HEK293 (cell line): Measurements from ENCODE around the gene PARD3B.

Source experiments
- CTCF ChIA-PET: fragments of 350-600 bp; formaldehyde crosslinking; extraction: SDS; loops from one replicate; lab custom pipeline; 2021; ENCODE audit warnings: antibody characterized with exemption; lab: Yijun Ruan, JAX
- POLR2A ChIA-PET: fragments of 300-600 bp; formaldehyde crosslinking; extraction: SDS; loops from one replicate; lab custom pipeline; 2020; ENCODE audit warnings: antibody characterized with exemption, inconsistent platforms; lab: Yijun Ruan, JAX
- H3K27ac ChIP-seq: fragments of 200-500 bp; sonication (Bioruptor generic); 2 replicates; pipeline ENCODE4 v1.5.1; 2014; ENCODE audit warnings: low read depth, low read length, control low read depth, inconsistent platforms; ENCODE audit errors: extremely low read depth
- H3K36me3 ChIP-seq, 2 experiments: fragments of 200-500 bp in 1 of 2; sonication (Bioruptor generic) in 1 of 2; 1 replicate in 1 of 2; 2 replicates in 1 of 2; pipeline ENCODE4 v1.5.1; 2014 to 2017; ENCODE audit warnings: inconsistent platforms in 2 of 2, low read length in 2 of 2; ENCODE audit not compliant: control insufficient read depth in 2 of 2, insufficient read depth in 1 of 2
- H3K4me1 ChIP-seq: fragments of 200-500 bp; sonication (Bioruptor generic); 2 replicates; pipeline ENCODE4 v1.5.1; 2014; ENCODE audit warnings: mild to moderate bottlenecking, low read length, inconsistent platforms; ENCODE audit not compliant: control insufficient read depth, insufficient read depth
- H3K4me3 ChIP-seq: 2 replicates; pipeline ENCODE4 v1.5.1; 2011; ENCODE audit warnings: low read depth, mild to moderate bottlenecking, control low read depth, low read length, moderate library complexity
- H3K9me3 ChIP-seq: fragments of 200-500 bp; sonication (Bioruptor generic); 2 replicates; pipeline ENCODE4 v1.5.1; 2014; ENCODE audit warnings: low read depth, low read length, inconsistent platforms; ENCODE audit not compliant: control insufficient read depth, insufficient read depth
- HOXA7 ChIP-seq: sonication (generic); formaldehyde crosslinking; IDR thresholded peaks from 2 replicates; pipeline ENCODE4 v1.8.1; 2022; ENCODE audit warnings: missing genetic modification reagents, borderline replicate concordance
- HOXD13 ChIP-seq: sonication (generic); formaldehyde crosslinking; IDR thresholded peaks from 2 replicates; pipeline ENCODE4 v1.8.0; 2022; ENCODE audit warnings: missing genetic modification reagents, borderline replicate concordance
- IKZF3 ChIP-seq: fragments of 450-650 bp; IDR thresholded peaks from 2 replicates; pipeline ENCODE4 v1.5.0; 2018; ENCODE audit warnings: missing biosample characterization, mild to moderate bottlenecking, missing genetic modification characterization, moderate library complexity
- OSR2 ChIP-seq: fragments of 450-650 bp; formaldehyde crosslinking; IDR thresholded peaks from 2 replicates; pipeline ENCODE4 v1.5.1; 2016; ENCODE audit warnings: missing biosample characterization, missing genetic modification characterization
- PRDM6 ChIP-seq: fragments of 450-650 bp; formaldehyde crosslinking; IDR thresholded peaks from 2 replicates; pipeline ENCODE4 v1.5.1; 2017; ENCODE audit warnings: missing biosample characterization, missing genetic modification characterization
- TCF7L2 ChIP-seq: IDR thresholded peaks from 2 replicates; pipeline ENCODE4 v1.6.1; 2011; ENCODE audit warnings: low read depth, mild to moderate bottlenecking, inconsistent platforms, low read length, moderate library complexity, borderline replicate concordance
- ZEB2 ChIP-seq: fragments of 450-650 bp; formaldehyde crosslinking; IDR thresholded peaks from 2 replicates; pipeline ENCODE4 v1.5.1; 2016; ENCODE audit warnings: missing biosample characterization, missing genetic modification characterization
- ZNF335 ChIP-seq: fragments of 450-650 bp; formaldehyde crosslinking; conservative IDR thresholded peaks from 2 replicates; pipeline ENCODE4 v1.5.1; 2016; ENCODE audit warnings: missing biosample characterization, missing genetic modification characterization
- ZNF341 ChIP-seq: fragments of 450-650 bp; formaldehyde crosslinking; IDR thresholded peaks from 2 replicates; pipeline ENCODE4; 2016; ENCODE audit warnings: low read depth, missing biosample characterization, missing genetic modification characterization
- ZNF350 ChIP-seq: fragments of 450-650 bp; formaldehyde crosslinking; IDR thresholded peaks from 2 replicates; pipeline ENCODE4 v1.5.0; 2017; ENCODE audit warnings: missing biosample characterization, mild to moderate bottlenecking, missing genetic modification characterization
- ZNF366 ChIP-seq: fragments of 450-650 bp; formaldehyde crosslinking; conservative IDR thresholded peaks from 2 replicates; pipeline ENCODE4 v1.5.1; 2016; ENCODE audit warnings: missing biosample characterization, missing genetic modification characterization
- ZNF391 ChIP-seq: fragments of 450-650 bp; formaldehyde crosslinking; IDR thresholded peaks from 2 replicates; pipeline ENCODE4 v1.5.1; 2016; ENCODE audit warnings: low read depth, missing biosample characterization, missing genetic modification characterization, borderline replicate concordance
- ZNF571 ChIP-seq: fragments of 450-650 bp; formaldehyde crosslinking; IDR thresholded peaks from 2 replicates; pipeline ENCODE4 v1.5.0; 2017; ENCODE audit warnings: missing biosample characterization, missing genetic modification characterization
- ZNF600 ChIP-seq: fragments of 450-650 bp; formaldehyde crosslinking; IDR thresholded peaks from 2 replicates; pipeline ENCODE4 v1.5.1; 2016; ENCODE audit warnings: missing biosample characterization, missing genetic modification characterization
- ZNF677 ChIP-seq: fragments of 450-650 bp; IDR thresholded peaks from 2 replicates; pipeline ENCODE4 v1.5.0; 2018; ENCODE audit warnings: missing biosample characterization, mild to moderate bottlenecking, missing genetic modification characterization, moderate library complexity
- ZNF701 ChIP-seq: fragments of 450-650 bp; formaldehyde crosslinking; IDR thresholded peaks from 2 replicates; pipeline ENCODE4 v1.5.1; 2016; ENCODE audit warnings: missing biosample characterization, missing genetic modification characterization
- ZNF785 ChIP-seq: fragments of 450-650 bp; formaldehyde crosslinking; IDR thresholded peaks from 2 replicates; pipeline ENCODE4 v1.5.1; 2016; ENCODE audit warnings: missing biosample characterization, missing genetic modification characterization
- ZSCAN4 ChIP-seq: fragments of 450-650 bp; formaldehyde crosslinking; IDR thresholded peaks from 2 replicates; pipeline ENCODE4 v1.5.1; 2017; ENCODE audit warnings: missing biosample characterization, missing genetic modification characterization
- TF ChIP-seq, protein P1 (sequence below): fragments of 450-650 bp; formaldehyde crosslinking; conservative IDR thresholded peaks from 2 replicates; pipeline ENCODE4 v1.5.1; 2016; ENCODE audit warnings: low read depth, missing biosample characterization, missing genetic modification characterization
- TF ChIP-seq, protein P2 (sequence below): fragments of 450-650 bp; formaldehyde crosslinking; IDR thresholded peaks from 2 replicates; pipeline ENCODE4 v1.5.1; 2016; ENCODE audit warnings: missing biosample characterization, missing genetic modification characterization, borderline replicate concordance

The PARD3B gene

GRCh38 chr2:204779771-204780170, 234.5 kb downstream of the PARD3B start:
- ChIA-PET CTCF (interaction anchor here (0.5 kb wide), 1 partner anchor 1530 kb away, joined by 3 read pairs; no protein-coding TSS in a partner anchor), POLR2A (no interaction called here)
- TF ChIP-seq HOXA7 = no peak
- no peak for TF ChIP-seq OSR2
- no peak for TF ChIP-seq TCF7L2
- no peak for TF ChIP-seq HOXD13 (CRISPR knock-in tag)
- no peak for TF ChIP-seq ZNF677
- TF ChIP-seq ZNF350 (tag by site-specific recombination) = no peak
- no peak for TF ChIP-seq ZNF341 (tag by site-specific recombination)
- TF ChIP-seq ZNF600 (tag by site-specific recombination) = no peak
- no peak for TF ChIP-seq PRDM6 (tag by site-specific recombination)
- TF ChIP-seq, protein P1, sequence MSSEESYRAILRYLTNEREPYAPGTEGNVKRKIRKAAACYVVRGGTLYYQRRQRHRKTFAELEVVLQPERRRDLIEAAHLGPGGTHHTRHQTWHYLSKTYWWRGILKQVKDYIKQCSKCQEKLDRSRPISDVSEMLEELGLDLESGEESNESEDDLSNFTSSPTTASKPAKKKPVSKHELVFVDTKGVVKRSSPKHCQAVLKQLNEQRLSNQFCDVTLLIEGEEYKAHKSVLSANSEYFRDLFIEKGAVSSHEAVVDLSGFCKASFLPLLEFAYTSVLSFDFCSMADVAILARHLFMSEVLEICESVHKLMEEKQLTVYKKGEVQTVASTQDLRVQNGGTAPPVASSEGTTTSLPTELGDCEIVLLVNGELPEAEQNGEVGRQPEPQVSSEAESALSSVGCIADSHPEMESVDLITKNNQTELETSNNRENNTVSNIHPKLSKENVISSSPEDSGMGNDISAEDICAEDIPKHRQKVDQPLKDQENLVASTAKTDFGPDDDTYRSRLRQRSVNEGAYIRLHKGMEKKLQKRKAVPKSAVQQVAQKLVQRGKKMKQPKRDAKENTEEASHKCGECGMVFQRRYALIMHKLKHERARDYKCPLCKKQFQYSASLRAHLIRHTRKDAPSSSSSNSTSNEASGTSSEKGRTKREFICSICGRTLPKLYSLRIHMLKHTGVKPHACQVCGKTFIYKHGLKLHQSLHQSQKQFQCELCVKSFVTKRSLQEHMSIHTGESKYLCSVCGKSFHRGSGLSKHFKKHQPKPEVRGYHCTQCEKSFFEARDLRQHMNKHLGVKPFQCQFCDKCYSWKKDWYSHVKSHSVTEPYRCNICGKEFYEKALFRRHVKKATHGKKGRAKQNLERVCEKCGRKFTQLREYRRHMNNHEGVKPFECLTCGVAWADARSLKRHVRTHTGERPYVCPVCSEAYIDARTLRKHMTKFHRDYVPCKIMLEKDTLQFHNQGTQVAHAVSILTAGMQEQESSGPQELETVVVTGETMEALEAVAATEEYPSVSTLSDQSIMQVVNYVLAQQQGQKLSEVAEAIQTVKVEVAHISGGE (tag by site-specific recombination) = no peak
- no peak for TF ChIP-seq ZNF391 (tag by site-specific recombination)
- TF ChIP-seq ZNF785 = no peak
- TF ChIP-seq, protein P2, sequence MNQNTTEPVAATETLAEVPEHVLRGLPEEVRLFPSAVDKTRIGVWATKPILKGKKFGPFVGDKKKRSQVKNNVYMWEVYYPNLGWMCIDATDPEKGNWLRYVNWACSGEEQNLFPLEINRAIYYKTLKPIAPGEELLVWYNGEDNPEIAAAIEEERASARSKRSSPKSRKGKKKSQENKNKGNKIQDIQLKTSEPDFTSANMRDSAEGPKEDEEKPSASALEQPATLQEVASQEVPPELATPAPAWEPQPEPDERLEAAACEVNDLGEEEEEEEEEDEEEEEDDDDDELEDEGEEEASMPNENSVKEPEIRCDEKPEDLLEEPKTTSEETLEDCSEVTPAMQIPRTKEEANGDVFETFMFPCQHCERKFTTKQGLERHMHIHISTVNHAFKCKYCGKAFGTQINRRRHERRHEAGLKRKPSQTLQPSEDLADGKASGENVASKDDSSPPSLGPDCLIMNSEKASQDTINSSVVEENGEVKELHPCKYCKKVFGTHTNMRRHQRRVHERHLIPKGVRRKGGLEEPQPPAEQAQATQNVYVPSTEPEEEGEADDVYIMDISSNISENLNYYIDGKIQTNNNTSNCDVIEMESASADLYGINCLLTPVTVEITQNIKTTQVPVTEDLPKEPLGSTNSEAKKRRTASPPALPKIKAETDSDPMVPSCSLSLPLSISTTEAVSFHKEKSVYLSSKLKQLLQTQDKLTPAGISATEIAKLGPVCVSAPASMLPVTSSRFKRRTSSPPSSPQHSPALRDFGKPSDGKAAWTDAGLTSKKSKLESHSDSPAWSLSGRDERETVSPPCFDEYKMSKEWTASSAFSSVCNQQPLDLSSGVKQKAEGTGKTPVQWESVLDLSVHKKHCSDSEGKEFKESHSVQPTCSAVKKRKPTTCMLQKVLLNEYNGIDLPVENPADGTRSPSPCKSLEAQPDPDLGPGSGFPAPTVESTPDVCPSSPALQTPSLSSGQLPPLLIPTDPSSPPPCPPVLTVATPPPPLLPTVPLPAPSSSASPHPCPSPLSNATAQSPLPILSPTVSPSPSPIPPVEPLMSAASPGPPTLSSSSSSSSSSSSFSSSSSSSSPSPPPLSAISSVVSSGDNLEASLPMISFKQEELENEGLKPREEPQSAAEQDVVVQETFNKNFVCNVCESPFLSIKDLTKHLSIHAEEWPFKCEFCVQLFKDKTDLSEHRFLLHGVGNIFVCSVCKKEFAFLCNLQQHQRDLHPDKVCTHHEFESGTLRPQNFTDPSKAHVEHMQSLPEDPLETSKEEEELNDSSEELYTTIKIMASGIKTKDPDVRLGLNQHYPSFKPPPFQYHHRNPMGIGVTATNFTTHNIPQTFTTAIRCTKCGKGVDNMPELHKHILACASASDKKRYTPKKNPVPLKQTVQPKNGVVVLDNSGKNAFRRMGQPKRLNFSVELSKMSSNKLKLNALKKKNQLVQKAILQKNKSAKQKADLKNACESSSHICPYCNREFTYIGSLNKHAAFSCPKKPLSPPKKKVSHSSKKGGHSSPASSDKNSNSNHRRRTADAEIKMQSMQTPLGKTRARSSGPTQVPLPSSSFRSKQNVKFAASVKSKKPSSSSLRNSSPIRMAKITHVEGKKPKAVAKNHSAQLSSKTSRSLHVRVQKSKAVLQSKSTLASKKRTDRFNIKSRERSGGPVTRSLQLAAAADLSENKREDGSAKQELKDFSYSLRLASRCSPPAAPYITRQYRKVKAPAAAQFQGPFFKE = no peak
- no peak for TF ChIP-seq ZNF701 (tag by site-specific recombination)
- TF ChIP-seq ZNF571 = no peak
- no peak for TF ChIP-seq ZEB2 (tag by site-specific recombination)
- no peak for TF ChIP-seq ZNF366 (tag by site-specific recombination)
- no peak for TF ChIP-seq IKZF3 (tag by site-specific recombination)
- no peak for TF ChIP-seq ZSCAN4 (tag by site-specific recombination)
- TF ChIP-seq ZNF335 (tag by site-specific recombination) = no peak
- Histone ChIP-seq H3K36me3 (no peaks in the 10 kb centered on the region), H3K4me1 (no peaks in the 10 kb centered on the region), H3K9me3 (no peaks in the 10 kb centered on the region), H3K27ac (no peak overlapping the region), H3K4me3 (no peak overlapping the region)
